Measurements from ENCODE around the gene IL1A.

The IL1A gene

DNA sequence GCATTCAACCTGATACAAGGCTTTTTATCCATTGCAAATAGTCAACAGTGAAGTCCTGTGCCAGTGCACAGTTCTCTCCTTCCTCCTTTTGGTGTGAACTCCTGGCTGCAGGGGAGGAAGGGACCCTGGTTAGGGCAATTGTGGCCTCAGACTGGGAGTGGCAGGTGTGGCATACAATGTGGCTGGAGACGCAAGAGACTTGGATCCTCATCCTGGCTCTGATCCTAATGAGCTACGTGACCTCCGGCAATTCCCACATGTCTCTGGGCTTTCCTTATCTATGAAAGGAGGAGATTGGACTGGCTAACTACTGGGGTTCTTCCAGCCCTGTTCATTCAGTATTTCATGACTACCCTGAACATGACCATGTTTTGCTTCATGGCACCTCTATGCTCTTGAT is 10.5 kb upstream of the IL1A start:
- Histone ChIP-seq H3K4me3 (no peak overlapping the region), H3K27ac (peak overlapping the region in 3 of 21 experiments; percentile 17 to 50 (median 22))

DNA sequence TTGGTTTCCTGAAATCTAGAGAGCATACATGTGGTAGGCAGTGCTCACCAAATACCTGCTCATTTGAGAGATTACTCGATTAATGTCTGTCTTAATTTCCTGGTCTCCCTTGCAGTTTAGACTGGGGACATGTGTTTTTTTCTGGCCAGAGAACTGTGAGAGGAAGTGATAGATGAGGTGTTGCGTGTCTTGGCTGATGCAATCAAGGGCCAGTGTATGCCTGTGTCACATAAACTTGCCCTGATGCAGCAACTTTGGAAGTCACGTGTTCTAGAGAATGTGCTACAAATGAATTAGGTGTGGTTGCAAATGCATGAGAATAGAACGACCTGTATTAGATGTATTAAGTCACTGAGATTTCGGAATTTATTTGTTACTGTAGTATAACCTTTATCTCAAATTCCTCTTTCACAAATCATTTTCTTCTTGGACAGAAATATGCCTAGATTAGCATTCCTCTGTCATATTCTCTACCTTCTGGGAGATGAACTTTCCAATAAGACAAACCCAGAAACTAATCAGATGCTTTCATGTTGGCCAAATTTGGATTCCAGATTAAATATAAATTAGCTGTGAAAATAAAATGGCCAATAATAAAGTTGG is 9.9 kb upstream of the IL1A start:
- Histone ChIP-seq H3K27ac (peak overlapping the region in 8 of 21 experiments; percentile 7 to 70 (median 42)), H3K4me3 (no peak overlapping the region)

DNA sequence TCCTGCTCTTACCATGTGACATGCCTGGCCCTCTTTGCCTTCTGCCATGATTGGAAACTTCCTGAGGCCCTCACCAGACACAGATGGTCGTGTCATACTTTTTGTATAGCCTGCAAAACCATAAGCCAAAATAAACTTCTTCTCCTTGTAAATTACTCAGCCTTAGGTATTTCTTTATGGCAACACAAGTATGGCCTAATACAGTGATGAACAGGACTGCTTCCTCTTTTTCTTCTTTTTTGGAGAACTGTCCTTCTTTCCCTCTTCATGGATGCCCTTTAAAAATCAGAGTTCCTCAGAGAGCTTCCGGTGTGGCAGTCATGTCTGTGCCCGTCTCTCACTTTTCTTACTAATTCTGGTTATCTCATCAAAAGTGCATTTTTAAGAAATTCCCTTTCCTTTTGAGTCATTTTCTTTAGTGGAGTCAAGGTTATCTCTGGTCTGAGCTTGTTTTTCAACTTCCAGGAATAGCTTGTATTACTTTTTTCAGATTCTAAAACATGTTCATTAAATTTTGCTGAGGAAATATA is 9.2 kb upstream of the IL1A start:
- no peak overlapping the region for H3K4me3 ChIP-seq
- peak overlapping the region in 7 of 21 experiments; percentile 17 to 70 (median 42) for H3K27ac ChIP-seq

DNA sequence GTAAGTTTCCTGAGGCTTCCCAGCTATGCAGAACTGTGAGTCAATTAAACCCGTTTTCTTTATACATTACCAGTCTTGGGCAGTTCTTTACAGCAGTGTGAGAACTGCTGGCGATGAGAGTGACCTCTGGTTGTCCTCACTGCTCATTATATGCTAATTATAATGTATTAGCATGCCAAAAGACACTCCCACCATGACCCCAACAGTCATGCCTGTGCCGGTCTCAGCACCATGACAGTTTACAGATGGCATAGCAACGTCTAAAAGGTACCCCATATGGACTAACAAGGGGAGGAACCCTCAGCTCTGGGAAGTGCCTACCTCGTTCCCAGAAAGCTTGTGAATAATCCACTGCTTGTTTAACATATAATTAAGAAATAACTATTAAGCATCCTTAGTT is 8.1 kb upstream of the IL1A start:
- no peak overlapping the region for H3K4me3 ChIP-seq
- no peak overlapping the region for H3K27ac ChIP-seq

DNA sequence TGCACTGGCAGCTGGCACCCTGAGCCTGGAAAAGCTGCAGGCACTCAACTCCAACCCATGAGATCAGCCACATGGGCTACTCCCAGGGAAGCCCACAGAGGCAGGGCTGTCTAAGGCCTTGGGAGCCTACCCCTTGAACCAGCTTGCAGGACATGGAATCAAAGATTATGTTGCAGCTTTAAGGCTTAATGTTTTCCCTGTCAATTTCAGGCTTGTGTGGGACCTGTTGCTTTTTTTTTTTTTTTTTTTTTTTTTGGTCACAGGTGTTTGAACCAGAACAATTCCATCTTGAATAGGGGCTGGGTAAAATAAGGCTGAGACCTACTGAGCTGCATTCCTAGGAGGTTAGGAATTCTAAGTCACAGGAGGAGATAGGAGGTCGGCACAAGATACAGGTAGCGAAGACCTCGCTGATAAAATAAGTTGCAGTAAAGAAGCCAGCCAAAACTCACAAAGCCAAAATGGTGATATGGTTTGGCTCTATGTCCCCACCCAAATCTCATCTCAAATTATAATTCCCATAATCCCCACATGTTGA is 7.5 kb upstream of the IL1A start:
- Histone ChIP-seq H3K4me3 (no peak overlapping the region), H3K27ac (no peak overlapping the region)

DNA sequence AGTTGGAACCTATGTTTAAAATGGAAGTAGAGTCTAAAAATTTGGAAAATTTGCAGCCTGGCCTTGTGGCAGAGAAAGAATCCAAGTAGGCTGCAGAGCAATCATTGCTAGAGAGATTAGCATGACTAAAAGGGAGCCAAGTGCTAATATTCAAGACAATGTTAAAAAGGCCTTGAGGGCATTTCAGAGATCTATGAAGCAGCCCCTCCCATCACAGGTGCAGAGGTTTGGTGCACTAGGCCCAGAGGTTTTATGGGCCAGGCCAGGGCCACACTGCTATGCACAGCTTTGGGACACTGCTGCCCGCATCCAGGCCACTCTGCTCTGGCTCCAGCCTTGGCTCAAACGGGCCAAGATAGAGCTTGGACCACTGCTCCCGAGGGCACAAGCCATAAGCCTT is 6.7 kb upstream of the IL1A start:
- Histone ChIP-seq H3K4me3 (no peak overlapping the region), H3K27ac (no peak overlapping the region)

DNA sequence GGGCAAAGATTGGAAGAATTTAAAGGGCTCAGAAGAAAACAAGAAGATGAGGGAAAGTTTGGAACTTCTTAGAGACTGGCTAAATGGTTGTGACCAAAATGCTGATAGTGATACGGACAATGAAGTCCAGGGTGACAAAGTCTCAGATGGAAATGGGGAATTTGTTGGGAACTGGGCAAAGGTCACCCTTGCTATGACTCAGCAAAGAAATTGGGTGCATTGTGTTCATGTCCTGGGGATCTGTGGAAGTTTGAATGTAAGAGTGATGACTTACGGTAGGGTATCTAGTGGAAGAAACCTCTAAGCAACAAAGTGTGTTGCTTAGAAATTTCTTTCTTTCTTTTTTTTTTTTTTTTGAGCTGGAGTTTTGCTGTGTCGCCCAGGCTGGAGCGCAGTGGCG is 6.0 kb upstream of the IL1A start:
- Histone ChIP-seq H3K27ac (no peak overlapping the region), H3K4me3 (no peak overlapping the region)

DNA sequence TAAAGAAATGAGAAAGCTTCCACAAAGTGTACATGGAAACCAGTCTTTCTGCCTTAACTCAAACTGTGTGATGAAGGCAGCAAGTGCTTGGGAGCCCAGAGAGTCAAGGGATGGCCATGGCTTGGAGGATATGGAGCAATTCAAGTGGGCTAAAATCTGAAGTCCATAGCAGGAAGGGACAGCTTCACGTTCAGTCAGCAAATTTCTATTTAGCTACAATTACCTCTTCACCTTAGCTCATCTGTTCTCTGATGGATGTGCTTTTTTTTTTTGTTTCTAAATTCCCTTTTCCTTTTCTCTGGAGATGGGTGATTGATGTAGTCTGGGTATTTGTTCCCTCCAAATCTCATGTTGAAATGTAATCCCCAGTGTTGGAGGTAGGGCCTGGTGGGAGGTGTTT is 4.9 kb upstream of the IL1A start:
- H3K4me3 ChIP-seq, result no peak overlapping the region
- H3K27ac ChIP-seq, result no peak overlapping the region

DNA sequence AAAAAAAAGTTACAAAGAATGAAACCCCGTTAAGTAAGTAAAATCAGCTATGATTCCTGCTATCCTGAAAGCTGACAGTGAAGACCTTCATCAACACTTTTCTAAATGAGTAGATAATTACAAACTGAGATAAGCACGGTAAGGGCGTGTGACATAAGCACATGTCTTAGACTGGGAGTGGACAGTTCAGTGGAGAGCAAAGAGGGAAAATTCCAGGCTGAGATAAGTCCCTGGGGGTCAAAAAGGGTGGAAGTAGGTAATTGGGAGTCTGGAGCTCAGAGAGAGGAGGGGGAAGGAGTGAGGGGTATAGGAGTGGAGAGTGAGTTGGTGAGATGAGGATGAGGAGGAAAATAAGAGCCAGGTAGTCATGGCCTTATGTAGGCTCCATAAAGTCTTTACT is 4.4 kb upstream of the IL1A start:
- H3K4me3 ChIP-seq, result no peak overlapping the region
- no peak overlapping the region for H3K27ac ChIP-seq

DNA sequence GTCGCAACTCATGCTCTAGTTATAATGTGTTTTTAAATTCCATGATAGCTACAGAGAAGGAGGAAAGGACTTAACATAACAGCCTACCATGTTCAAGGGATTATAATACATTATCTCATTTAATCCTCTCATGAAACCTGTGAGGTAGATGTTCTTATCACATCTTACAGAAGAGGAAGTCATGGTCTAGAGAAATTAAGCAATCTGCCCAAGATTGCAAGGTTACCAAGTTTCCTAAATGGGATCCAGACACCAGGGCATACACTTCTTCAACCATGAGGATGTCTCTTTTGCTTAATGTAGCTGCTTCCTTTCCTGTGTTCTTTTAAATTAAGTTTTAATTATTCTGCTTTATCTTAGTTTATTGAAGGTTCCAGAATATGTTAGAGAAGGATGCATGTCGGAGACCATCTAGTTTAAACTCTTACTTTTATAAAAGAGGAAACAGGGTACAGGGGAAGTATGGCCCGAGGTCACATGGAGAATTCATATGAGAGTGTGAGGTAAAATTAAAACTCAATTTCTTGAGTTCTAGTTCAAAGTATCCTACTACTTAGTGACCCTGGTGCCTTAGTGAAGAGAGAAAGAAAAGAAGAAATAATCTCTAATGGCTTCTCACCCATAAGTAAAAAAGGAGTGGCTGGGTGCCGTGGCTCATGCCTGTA is 3.6 kb upstream of the IL1A start:
- Histone ChIP-seq H3K27ac (no peak overlapping the region), H3K4me3 (no peak overlapping the region)

DNA sequence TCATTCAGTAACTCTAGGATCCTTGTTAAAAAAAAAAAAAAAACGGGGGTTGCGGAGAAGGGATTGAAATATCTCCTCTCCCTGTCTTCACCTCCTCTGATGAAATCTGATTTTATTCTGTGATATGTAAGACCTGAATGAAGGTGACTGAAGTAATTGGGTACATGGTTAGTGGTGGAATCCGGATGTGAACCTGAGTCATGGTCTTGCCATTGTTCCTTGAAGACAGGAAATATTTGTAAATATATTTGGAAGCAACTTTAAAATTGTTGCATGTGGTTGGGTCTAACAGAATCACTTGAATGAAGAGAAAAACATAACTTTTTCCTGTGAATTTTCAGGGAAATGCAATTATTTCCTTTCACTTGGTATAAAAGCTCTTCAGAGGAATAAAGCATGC is 3.0 kb upstream of the IL1A start:
- Histone ChIP-seq H3K27ac (no peak overlapping the region), H3K4me3 (no peak overlapping the region)

DNA sequence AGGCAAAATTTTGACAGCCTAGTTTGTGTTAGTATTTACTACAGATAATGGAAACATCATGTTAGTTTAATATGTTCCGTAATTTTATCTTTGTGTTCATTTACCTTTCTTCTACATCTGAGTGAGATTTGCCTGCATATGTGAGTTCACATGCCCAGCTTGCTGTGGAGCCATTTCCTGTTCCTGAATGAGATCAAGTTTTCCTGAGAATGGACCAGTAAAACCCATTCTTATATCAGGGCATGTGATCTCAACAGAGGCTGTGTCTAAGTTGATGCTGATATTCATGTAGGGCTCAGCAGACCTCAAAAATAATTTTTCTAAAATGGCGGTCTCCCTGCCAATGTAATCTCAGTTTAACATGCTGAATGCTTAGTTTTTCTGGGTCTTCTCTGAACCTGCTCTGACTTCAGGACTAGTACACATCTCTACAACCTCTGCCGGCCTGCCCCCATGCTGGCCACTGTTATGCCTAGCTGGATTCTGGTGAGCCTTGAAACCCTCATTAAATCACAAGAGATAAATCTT is 1.0 kb downstream of the IL1A start:
- peak overlapping the region in 1 of 7 experiments; percentile 0 for H3K4me3 ChIP-seq
- H3K27ac ChIP-seq, result peak overlapping the region in 1 of 21 experiments; percentile 59

DNA sequence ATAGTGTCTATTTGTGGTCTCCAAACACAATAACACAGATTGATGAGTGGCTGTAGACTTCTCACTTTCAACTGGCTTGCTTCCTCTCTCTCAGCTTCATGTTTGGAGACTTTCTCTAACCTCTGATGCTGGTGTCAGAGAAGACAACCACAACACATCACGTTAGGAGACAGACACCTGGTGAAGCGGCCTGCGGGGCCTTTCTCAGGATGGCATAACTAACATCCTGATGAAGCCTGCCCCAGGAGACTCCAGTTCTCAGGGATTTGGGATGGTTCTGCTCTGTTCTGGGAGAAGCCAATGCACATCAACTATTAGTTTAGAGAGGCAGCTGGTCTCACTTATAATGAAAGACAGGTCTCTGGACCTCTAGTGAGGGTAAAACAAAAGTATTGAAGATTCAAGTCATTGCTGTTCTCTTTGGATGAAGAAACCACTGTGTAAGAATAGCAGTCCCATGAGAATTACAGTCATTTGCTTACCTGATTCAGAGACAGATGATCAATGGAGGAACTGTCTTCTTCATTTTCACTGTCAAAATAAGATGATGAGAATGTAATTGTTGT is 2.0 kb downstream of the IL1A start:
- no peak overlapping the region for H3K4me3 ChIP-seq
- no peak overlapping the region for H3K27ac ChIP-seq

DNA sequence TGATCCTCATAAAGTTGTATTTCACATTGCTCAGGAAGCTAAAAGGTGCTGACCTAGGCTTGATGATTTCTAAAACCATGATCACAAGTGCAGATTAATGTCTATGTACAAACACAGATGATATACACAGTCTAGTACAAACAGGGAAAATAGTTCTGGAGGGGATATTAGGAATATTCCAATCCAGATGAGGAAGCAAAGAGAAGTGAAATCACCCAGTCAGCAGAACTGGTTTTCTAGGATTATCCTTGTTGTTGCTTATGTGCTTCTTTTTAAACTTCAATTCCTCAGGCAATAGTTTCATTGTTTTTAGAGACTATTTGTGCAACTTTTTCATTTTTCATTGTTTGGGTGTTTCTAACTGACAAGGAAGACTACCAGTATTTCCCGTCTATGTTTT is 4.7 kb downstream of the IL1A start:
- no peak overlapping the region for H3K4me3 ChIP-seq

DNA sequence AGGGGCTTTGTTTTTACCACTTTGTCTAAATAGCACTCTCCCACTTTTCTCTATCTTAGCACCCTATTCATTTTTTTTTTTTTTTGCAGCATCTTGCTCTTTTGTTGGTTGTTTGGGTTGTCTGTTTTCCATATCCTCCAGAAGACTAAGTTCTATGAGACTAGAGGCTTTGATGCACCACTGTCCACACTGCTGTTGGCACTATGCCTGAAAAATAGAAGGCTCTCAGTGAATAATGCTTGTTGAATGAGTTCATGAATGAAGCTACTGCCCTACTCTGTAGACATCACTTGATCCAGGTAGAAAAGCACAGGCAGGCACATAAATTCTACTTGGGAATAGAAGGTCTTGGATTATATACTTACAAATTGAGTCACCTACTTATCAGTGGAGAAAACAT is 7.3 kb downstream of the IL1A start:
- no peak overlapping the region for H3K27ac ChIP-seq
- H3K4me3 ChIP-seq, result no peak overlapping the region

More for the DNA sequence above, 4.7 kb downstream of the IL1A start:
- no peak overlapping the region for H3K27ac ChIP-seq

DNA sequence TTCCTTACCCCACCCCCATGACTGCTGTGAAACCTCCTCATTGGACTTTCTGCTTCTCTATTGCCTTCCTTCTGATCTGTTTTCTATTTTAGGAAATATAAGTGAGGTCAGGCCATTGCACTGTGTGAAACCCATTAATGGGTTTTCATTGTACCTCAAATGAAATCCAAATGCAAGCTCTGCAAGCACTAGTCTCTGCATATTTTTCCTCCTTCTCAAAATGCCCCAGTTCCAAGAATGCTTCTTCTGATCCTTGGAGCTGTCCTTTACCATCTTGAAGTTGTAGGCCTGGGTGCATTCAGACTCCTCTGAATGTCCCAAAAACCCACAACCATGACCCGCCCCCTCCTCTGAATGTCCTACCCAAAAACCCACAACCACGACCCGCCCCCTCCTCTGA is 8.2 kb downstream of the IL1A start:
- H3K4me3 ChIP-seq, result no peak overlapping the region

DNA sequence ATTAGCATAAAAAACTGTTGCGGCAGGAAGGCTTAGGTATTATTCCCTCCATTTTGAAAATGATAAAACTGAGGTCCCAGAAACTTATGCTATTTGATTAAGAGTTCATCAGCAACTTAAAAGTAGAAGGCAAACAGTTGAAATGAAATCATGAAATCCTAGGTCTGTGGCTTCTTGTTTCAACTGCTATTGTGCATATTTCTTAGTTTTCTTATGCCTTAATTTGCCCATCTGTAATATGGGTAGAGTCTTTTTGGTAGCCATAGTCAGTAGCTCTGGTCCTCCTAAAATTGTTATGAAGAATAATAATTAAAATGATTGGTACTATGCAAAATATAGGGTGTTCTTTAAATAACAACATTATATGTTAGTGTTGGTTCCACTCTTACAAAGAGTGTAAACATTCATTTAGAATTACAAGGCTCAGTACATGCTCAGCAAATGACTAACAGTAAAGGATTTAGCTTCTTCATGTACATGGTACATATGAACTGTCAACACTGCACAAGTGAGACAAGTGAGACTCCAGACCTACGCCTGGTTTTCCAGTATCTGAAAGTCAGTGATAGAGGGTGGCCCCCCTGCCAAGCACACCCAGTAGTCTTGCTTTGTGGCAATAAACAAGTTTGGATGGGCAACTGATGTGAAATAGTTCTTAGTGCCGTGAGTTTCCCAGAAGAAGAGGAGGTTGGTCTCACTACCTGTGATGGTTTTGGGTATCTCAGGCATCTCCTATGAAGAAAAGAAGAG is 9.6 kb downstream of the IL1A start:
- H3K4me3 ChIP-seq, result no peak overlapping the region
- H3K27ac ChIP-seq, result no peak overlapping the region

More for the DNA sequence above, 8.2 kb downstream of the IL1A start:
- no peak overlapping the region for H3K27ac ChIP-seq

DNA sequence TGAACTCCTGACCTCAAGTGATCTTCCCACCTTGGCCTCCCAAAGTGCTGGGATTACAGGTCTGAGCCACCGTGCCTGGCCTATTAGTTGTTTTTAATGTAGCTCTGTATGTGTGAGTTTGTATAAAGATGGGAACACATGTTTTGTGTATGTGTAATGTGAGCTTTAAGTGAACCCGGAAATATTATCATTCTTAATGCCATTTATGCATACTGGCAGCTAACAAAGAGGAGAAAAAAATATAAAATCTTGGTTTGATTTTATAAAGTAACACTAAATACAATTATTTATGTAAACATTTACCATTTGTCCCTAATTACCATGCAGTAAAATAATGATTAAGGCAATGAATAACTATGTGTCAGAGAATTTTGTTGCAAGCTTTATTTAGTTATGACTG is 10.7 kb downstream of the IL1A start:
- Histone ChIP-seq H3K4me3 (no peak overlapping the region), H3K27ac (no peak overlapping the region)

DNA sequence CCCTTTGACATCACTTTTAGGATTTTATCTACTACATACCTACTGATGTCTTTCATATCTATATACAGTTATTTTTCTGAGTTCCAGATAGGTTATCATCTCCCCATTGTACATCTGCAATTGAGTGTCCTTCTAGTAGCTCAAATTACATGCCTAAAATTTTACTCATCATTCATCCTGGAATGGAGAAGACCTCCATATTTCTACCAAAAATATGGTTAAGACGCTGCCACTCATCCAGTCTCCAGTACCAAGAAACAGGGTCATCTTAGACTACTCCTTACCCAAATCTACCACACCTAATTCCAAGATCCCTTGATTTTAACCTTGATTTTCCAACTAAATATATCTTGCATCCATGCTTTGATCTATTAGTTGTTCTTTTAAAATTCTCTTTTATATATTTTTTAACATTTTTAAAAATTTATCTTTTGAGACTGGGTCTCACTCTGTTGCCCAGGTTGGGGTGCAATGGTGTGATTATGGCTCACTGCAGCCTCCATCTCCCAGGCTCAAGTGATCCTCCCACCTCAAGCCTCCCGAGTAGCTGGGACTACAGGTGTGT is 11.3 kb downstream of the IL1A start:
- H3K4me3 ChIP-seq, result no peak overlapping the region
- H3K27ac ChIP-seq, result no peak overlapping the region

DNA sequence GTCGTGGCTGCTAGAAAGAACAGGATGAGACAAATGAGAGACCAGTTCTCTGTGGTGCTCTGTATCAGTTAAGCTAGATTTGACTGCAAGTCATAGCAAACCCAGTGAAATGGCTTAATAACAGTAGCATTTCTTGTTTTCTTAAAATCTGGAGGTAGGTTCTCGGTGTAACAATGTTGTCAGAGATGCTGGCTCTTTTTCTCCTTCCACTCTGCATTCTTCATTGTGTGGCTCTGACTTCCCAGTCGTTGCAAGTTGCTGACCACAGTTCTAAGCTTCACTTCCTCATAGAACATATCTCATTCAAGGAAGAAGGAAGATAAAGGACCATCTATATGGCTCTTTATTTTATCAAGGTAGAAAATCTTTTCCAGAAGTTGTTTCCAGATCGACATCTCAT is 12.0 kb downstream of the IL1A start:
- Histone ChIP-seq H3K27ac (no peak overlapping the region), H3K4me3 (no peak overlapping the region)

All from skin epidermis (tissue), 12 donors.